ENCODE measurements around the gene CXCL12.

The CXCL12 gene

GRCh38 chr10:44400541-44400940, 15.6 kb upstream of the CXCL12 start:
- no peak for DNase-seq (ENCODE audit: low read depth)
- H3K4me3 ChIP-seq (replicated peaks; ENCODE audit: low read depth, low read length), result no peak overlapping the region
- TF ChIP-seq CTCF (IDR thresholded peaks at IDR 0.05; ENCODE audit: low read length, missing control alignments), result no peak

- no peak for DNase-seq (ENCODE audit: low read depth)
- TF ChIP-seq CTCF (IDR thresholded peaks at IDR 0.05; ENCODE audit: low read length, missing control alignments), result no peak
- no peak overlapping the region for H3K4me3 ChIP-seq (replicated peaks; ENCODE audit: low read depth, low read length)
Observed at GRCh38 chr10:44399659-44400451, 15.0 kb upstream of the CXCL12 start.

- TF ChIP-seq CTCF (IDR thresholded peaks at IDR 0.05; ENCODE audit: low read length, missing control alignments), result no peak
- DNase-seq (ENCODE audit: low read depth), result no peak
- no peak overlapping the region for H3K4me3 ChIP-seq (replicated peaks; ENCODE audit: low read depth, low read length)
Observed at GRCh38 chr10:44398747-44399658, 14.1 kb upstream of the CXCL12 start.

GRCh38 chr10:44398271-44398670, 13.4 kb upstream of the CXCL12 start:
- no peak overlapping the region for H3K4me3 ChIP-seq (replicated peaks; ENCODE audit: low read depth, low read length)
- no peak for TF ChIP-seq CTCF (IDR thresholded peaks at IDR 0.05; ENCODE audit: low read length, missing control alignments)
- DNase-seq (ENCODE audit: low read depth), result no peak

GRCh38 chr10:44397476-44398225, 12.8 kb upstream of the CXCL12 start:
- no peak for TF ChIP-seq CTCF (IDR thresholded peaks at IDR 0.05; ENCODE audit: low read length, missing control alignments)
- no peak for DNase-seq (ENCODE audit: low read depth)
- H3K4me3 ChIP-seq (replicated peaks; ENCODE audit: low read depth, low read length), result no peak overlapping the region

GRCh38 chr10:44396671-44397191, 11.8 kb upstream of the CXCL12 start:
- no peak for DNase-seq (ENCODE audit: low read depth)
- H3K4me3 ChIP-seq (replicated peaks; ENCODE audit: low read depth, low read length), result no peak overlapping the region
- no peak for TF ChIP-seq CTCF (IDR thresholded peaks at IDR 0.05; ENCODE audit: low read length, missing control alignments)

All from fibroblast of pulmonary artery (primary cell).